GM12878 (cell line): ENCODE measurements around the gene MAP6D1. TPM values are rescaled to one million over a fixed set of nuclear protein-coding genes. Genes with fewer than 3 reads are reported as not detected.

Experiments
- ATAC-seq: fragments of 200-7000 bp; cut with Tn5 transposase; 3 replicates; pipeline ENCODE4 v1.9.1; 2020; ENCODE audit warnings: mild to moderate bottlenecking, moderate library complexity
- BruUV-seq: library from RNA; stranded (reverse); fragments of 400-500 nt; replicated peaks from 2 replicates; lab custom pipeline; 2021; lab: Mats Ljungman, UMichigan
- CTCF ChIA-PET: fragments of 300-600 bp; sonication (Branson Sonifier 250); formaldehyde crosslinking; extraction: SDS; loops from one replicate; lab custom pipeline; 2021; ENCODE audit warnings: inconsistent platforms; lab: Yijun Ruan, JAX
- POLR2A ChIA-PET: fragments of 350-600 bp; formaldehyde crosslinking; extraction: SDS; loops from one replicate; lab custom pipeline; 2021; ENCODE audit warnings: inconsistent platforms; lab: Charles Lee
- RAD21 ChIA-PET: fragments of 300-600 bp; sonication (Branson Sonifier 250); formaldehyde crosslinking; loops from one replicate; lab custom pipeline; 2023; ENCODE audit warnings: antibody characterized with exemption; ENCODE audit not compliant: unreplicated experiment; lab: Charles Lee
- SMC1A ChIA-PET: fragments of 300-600 bp; sonication (Branson Sonifier 250); formaldehyde crosslinking; loops from one replicate; lab custom pipeline; 2023; ENCODE audit not compliant: unreplicated experiment, uncharacterized antibody; lab: Charles Lee
- DNase-seq: peaks from one replicate; pipeline ENCODE4 v3.0.0-alpha.2; 2011; ENCODE audit warnings: low read depth, low spot score
- FAIRE-seq: peaks from 3 replicates; lab custom pipeline; 2011; peaks lifted over from hg19 to GRCh38; lab: Jason Lieb, UNC
- H2AFZ ChIP-seq: 2 replicates; pipeline ENCODE4 v1.6.0; 2011; ENCODE audit warnings: low read depth, low read length, control low read depth; ENCODE audit not compliant: control insufficient read depth
- H3K27ac ChIP-seq: 2 replicates; pipeline ENCODE4 v1.5.1; 2011; ENCODE audit warnings: control low read depth; ENCODE audit not compliant: control insufficient read depth, insufficient read depth
- H3K27me3 ChIP-seq, 2 experiments: replicated peaks in 1 of 2; 2 replicates each; pipeline versions ENCODE4 v1.6.0 to v1.6.1; 2011; ENCODE audit warnings: low read length in 1 of 2; ENCODE audit not compliant: control insufficient read depth in 2 of 2, insufficient read depth in 2 of 2
- H3K36me3 ChIP-seq, 2 experiments: 2 replicates each; pipeline ENCODE4 v1.5.1; 2011; ENCODE audit warnings: low read length in 1 of 2; ENCODE audit not compliant: control insufficient read depth in 2 of 2, insufficient read depth in 2 of 2
- H3K4me1 ChIP-seq: 2 replicates; pipeline ENCODE4 v1.6.1; 2011; ENCODE audit warnings: mild to moderate bottlenecking, low read length, moderate library complexity, mixed read lengths; ENCODE audit not compliant: control insufficient read depth, insufficient read depth
- H3K4me2 ChIP-seq: 2 replicates; pipeline ENCODE4 v1.6.0; 2011; ENCODE audit warnings: control low read depth; ENCODE audit not compliant: control insufficient read depth, insufficient read depth
- H3K4me3 ChIP-seq: fragments of 200-600 bp; sonication (generic); 2 replicates; pipeline ENCODE4 v1.5.1; 2016
- H3K79me2 ChIP-seq: 2 replicates; pipeline ENCODE4 v1.6.0; 2011; ENCODE audit warnings: low read length; ENCODE audit not compliant: control insufficient read depth, insufficient read depth
- H3K9ac ChIP-seq: 2 replicates; pipeline ENCODE4 v1.8.0; 2011; ENCODE audit warnings: low read length, control low read depth, mixed read lengths; ENCODE audit not compliant: control insufficient read depth, insufficient read depth
- H3K9me3 ChIP-seq: replicated peaks from 3 replicates; pipeline ENCODE4 v1.5.1; 2011; ENCODE audit warnings: mild to moderate bottlenecking, low read length; ENCODE audit not compliant: control insufficient read depth, insufficient read depth
- H4K20me1 ChIP-seq: 2 replicates; pipeline ENCODE4 v1.6.0; 2011; ENCODE audit not compliant: control insufficient read depth, insufficient read depth
- BCL11A ChIP-seq: IDR thresholded peaks from 2 replicates; pipeline ENCODE4 v1.6.1; 2011; ENCODE audit warnings: low read depth, low read length
- EED ChIP-seq: sonication (generic); IDR thresholded peaks from 2 replicates; pipeline ENCODE4 v1.6.1; 2016; ENCODE audit warnings: antibody characterized with exemption, low read depth
- FOXM1 ChIP-seq: IDR thresholded peaks from 2 replicates; pipeline ENCODE4 v1.6.1; 2012; ENCODE audit warnings: low read depth, mild to moderate bottlenecking, inconsistent platforms, low read length, moderate library complexity
- IRF5 ChIP-seq: fragments of 450-650 bp; IDR thresholded peaks from 2 replicates; pipeline ENCODE4 v1.6.1; 2017; ENCODE audit warnings: borderline replicate concordance
- SPI1 ChIP-seq: IDR thresholded peaks from 2 replicates; pipeline ENCODE4 v1.6.1; 2011; ENCODE audit warnings: low read depth, mild to moderate bottlenecking, low read length, moderate library complexity, borderline replicate concordance; ENCODE audit not compliant: insufficient read depth
- WGBS: methylation state at CpG from one replicate; pipeline ENCODE4 v1.1.6; 2016; ENCODE audit warnings: low lambda C conversion rate; ENCODE audit not compliant: insufficient replicate concordance, insufficient coverage; ENCODE audit errors: missing lambda C conversion rate; 5-methylcytosine and 5-hydroxymethylcytosine counted together
- in situ Hi-C: fragments of 300-500 bp; cut with MboI; formaldehyde crosslinking; loops from 9 replicates; pipeline ENCODE4 v1.14.3; 2018; ENCODE audit warnings: mixed read lengths
- intact Hi-C: fragments of 100-400 bp; cut with micrococcal nuclease; formaldehyde crosslinking; loops from one replicate; pipeline ENCODE4 v1.14.2; 2022; ENCODE audit not compliant: unreplicated experiment
- polyA plus RNA-seq, 11 experiments: library from polyadenylated mRNA; depleted of rRNA in 4 of 11; unstranded in 6 of 11; stranded (reverse) in 5 of 11; fragments of >200 nt; fragmentation: Nextera tagmentation in 4 of 11; fragmentation: Illumina TruSeq in 1 of 11; extraction: Ambion mirVana in 4 of 11; extraction: Trizol in 1 of 11; gene quantifications; 1 replicate in 1 of 11; 2 replicates in 10 of 11; pipeline versions ENCODE4 v1.2.1 to v1.2.3, GENCODE V29; 2011 to 2016; ENCODE audit warnings: inconsistent platforms in 2 of 11, missing spikeins in 2 of 11, low read depth in 1 of 11
- total RNA-seq, 4 experiments: library from RNA; depleted of rRNA in 3 of 4; stranded (reverse); fragments of >200 nt in 3 of 4; fragmentation: Illumina TruSeq in 1 of 4; extraction: Trizol in 1 of 4; gene quantifications; 2 replicates each; pipeline versions ENCODE4 v1.2.1 to v1.2.3, GENCODE V29; 2013 to 2021

MAP6D1 gene
- total and polyA plus RNA-seq, 10 of the 15 experiments (the other 5 are each of a cell fraction or from before 2014, with no cell fraction given) = 0.50 to 2.2 (median 1.2) TPM; not detected in 3

- POLR2A ChIA-PET = interaction anchor here (0.6 kb wide), 1 partner anchor 133 kb away, joined by 3 read pairs; no protein-coding TSS in a partner anchor
Observed at GRCh38 chr3:183870563-183870962, 45.2 kb upstream of the MAP6D1 start.

GRCh38 chr3:183868796-183869195 lies 43.4 kb upstream of the MAP6D1 start:
- no peak overlapping the region for H3K4me2 ChIP-seq
- H3K79me2 ChIP-seq = peaks cover 11% of the 10 kb centered on the region
- no peaks in the 10 kb centered on the region for H4K20me1 ChIP-seq
- no TSS peak for BruUV-seq
- 62% methylated on average over 1 of the region's 1 CpG for WGBS
- no peak overlapping the region for H3K4me3 ChIP-seq
- H3K27ac ChIP-seq = no peak overlapping the region
- ChIA-PET SMC1A (no interaction called here), CTCF (interaction anchor here (0.6 to 1.0 kb wide), 3 partner anchors 16 to 1386 kb away, joined by 3 to 4 read pairs (median 3); partner anchors contain the start of gene HTR3C), POLR2A (no interaction called here), RAD21 (no interaction called here)
- no peaks in the 10 kb centered on the region for H3K27me3 ChIP-seq
- no peak overlapping the region for H3K9ac ChIP-seq
- FAIRE-seq (peak; percentile 7), DNase-seq (no peak), ATAC-seq (no peak)
- TF ChIP-seq FOXM1 (no peak), SPI1 (peak; percentile 19; the same call in 1 of the 2 replicates), EED (no peak), BCL11A (no peak)
- H3K4me1 ChIP-seq = no peaks in the 10 kb centered on the region
- no peak overlapping the region for H2AFZ ChIP-seq
- intact Hi-C loops (no loop called here), in situ Hi-C loops (no loop called here)
- H3K9me3 ChIP-seq = no peaks in the 10 kb centered on the region
- H3K36me3 ChIP-seq = peaks cover 4 to 14% of the 10 kb centered on the region in 2 experiments; a peak in 3 of 4 replicates

More at GRCh38 chr3:183870563-183870962, 45.2 kb upstream of the MAP6D1 start:
- no peak for ATAC-seq
- H3K4me1 ChIP-seq = no peaks in the 10 kb centered on the region
- no peak overlapping the region for H3K27ac ChIP-seq
- no peaks in the 10 kb centered on the region for H3K9me3 ChIP-seq
- no peaks in the 10 kb centered on the region for H4K20me1 ChIP-seq
- RAD21 ChIA-PET = no interaction called here
- no TSS peak for BruUV-seq
- H3K79me2 ChIP-seq = peaks cover 20% of the 10 kb centered on the region
- peaks cover 0 to 7% of the 10 kb centered on the region in 2 experiments; a peak in 3 of 4 replicates for H3K36me3 ChIP-seq
- no peaks in the 10 kb centered on the region for H3K27me3 ChIP-seq
- in situ Hi-C loops = no loop called here
- CTCF ChIA-PET = interaction anchor here (0.6 kb wide), 1 partner anchor 182 kb away, joined by 3 read pairs; no protein-coding TSS in a partner anchor
- intact Hi-C loops = no loop called here
- 93% methylated on average over 3 of the region's 3 CpGs for WGBS
- H3K9ac ChIP-seq = no peak overlapping the region
- no peak for TF ChIP-seq IRF5
- no peak overlapping the region for H3K4me2 ChIP-seq
- no peak overlapping the region for H3K4me3 ChIP-seq
- no peak overlapping the region for H2AFZ ChIP-seq
- no peak for FAIRE-seq
- no peak for DNase-seq
- SMC1A ChIA-PET = interaction anchor here (1.0 to 1.4 kb wide), 2 partner anchors 12 to 14 kb away, joined by 3 read pairs; partner anchors contain the start of gene PARL
